HepG2 (cell line): Measurements from ENCODE around the gene SQSTM1. TPM values are rescaled to one million over a fixed set of nuclear protein-coding genes. Genes with fewer than 3 reads are reported as not detected.
A peak's percentile ranks its signal among the peaks of the same experiment; 100 is the strongest.

Experiments
- FOXA3 ChIP-seq: IDR thresholded peaks from 2 replicates; pipeline ENCODE4 v1.6.1; 2016; ENCODE audit warnings: missing genetic modification reagents, missing compliant biosample characterization
- ISL2 ChIP-seq: sonication (generic); formaldehyde crosslinking; IDR thresholded peaks from 2 replicates; pipeline ENCODE4 v1.5.0; 2020; ENCODE audit warnings: missing genetic modification reagents
- NFYB ChIP-seq: sonication (generic); formaldehyde crosslinking; IDR thresholded peaks from 2 replicates; pipeline ENCODE4 v1.4.0; 2020; ENCODE audit warnings: missing genetic modification reagents
- NR2F2 ChIP-seq: IDR thresholded peaks from 2 replicates; pipeline ENCODE4 v1.6.1; 2012; ENCODE audit warnings: low read depth, inconsistent platforms, borderline replicate concordance
- NRL ChIP-seq: sonication (generic); formaldehyde crosslinking; IDR thresholded peaks from 2 replicates; pipeline ENCODE4 v1.5.0; 2020; ENCODE audit warnings: missing genetic modification reagents, mild to moderate bottlenecking, moderate library complexity, borderline replicate concordance
- RORA ChIP-seq: sonication (generic); formaldehyde crosslinking; IDR thresholded peaks from 2 replicates; pipeline ENCODE4 v1.5.0; 2020; ENCODE audit warnings: mild to moderate bottlenecking, missing genetic modification reagents, moderate library complexity
- XBP1 ChIP-seq: sonication (generic); formaldehyde crosslinking; IDR thresholded peaks from 2 replicates; pipeline ENCODE4 v1.5.0; 2020; ENCODE audit warnings: missing genetic modification reagents
- ZNF230 ChIP-seq: sonication (generic); formaldehyde crosslinking; IDR thresholded peaks from 2 replicates; pipeline ENCODE4 v1.4.0; 2020; ENCODE audit warnings: mild to moderate bottlenecking, missing genetic modification reagents
- ZNF652 ChIP-seq: IDR thresholded peaks from 2 replicates; pipeline ENCODE4 v1.6.1; 2016; ENCODE audit warnings: low read depth, borderline replicate concordance
- ZNF83 ChIP-seq: sonication (generic); formaldehyde crosslinking; IDR thresholded peaks from 2 replicates; pipeline ENCODE4 v1.4.0; 2020; ENCODE audit warnings: missing genetic modification reagents, mild to moderate bottlenecking, borderline replicate concordance
- polyA plus RNA-seq, 8 experiments: library from polyadenylated mRNA; depleted of rRNA in 3 of 8; stranded (reverse) in 7 of 8; unstranded in 1 of 8; fragments of >200 nt; fragmentation: Illumina TruSeq in 4 of 8; extraction: Trizol in 4 of 8; gene quantifications; 2 replicates each; pipeline versions ENCODE4 v1.2.1 to v1.2.3, GENCODE V29; 2011 to 2016; ENCODE audit warnings: low read depth in 4 of 8, missing spikeins in 1 of 8, mixed read lengths in 1 of 8; ENCODE audit not compliant: insufficient read depth in 1 of 8
- total RNA-seq, 5 experiments: library from RNA; depleted of rRNA; stranded (reverse); fragments of >200 nt; fragmentation: Illumina TruSeq; extraction: Trizol; gene quantifications; 2 replicates each; pipeline ENCODE4 v1.2.3, GENCODE V29; 2016; ENCODE audit warnings: low read depth in 1 of 5
- TF ChIP-seq, protein P1 (sequence below): sonication (generic); formaldehyde crosslinking; IDR thresholded peaks from 2 replicates; pipeline ENCODE4 v1.8.1; 2022; ENCODE audit warnings: mild to moderate bottlenecking, missing genetic modification reagents
- TF ChIP-seq, protein P2 (sequence below): IDR thresholded peaks from 2 replicates; pipeline ENCODE4 v1.4.0; 2020; ENCODE audit warnings: mild to moderate bottlenecking, missing genetic modification reagents
- TF ChIP-seq, protein P3 (sequence below): sonication (generic); formaldehyde crosslinking; IDR thresholded peaks from 2 replicates; pipeline ENCODE4 v1.4.0; 2020; ENCODE audit warnings: missing genetic modification reagents, borderline replicate concordance
- TF ChIP-seq, protein P4 (sequence below): sonication (generic); formaldehyde crosslinking; IDR thresholded peaks from 2 replicates; pipeline ENCODE4 v1.4.0; 2020; ENCODE audit warnings: missing genetic modification reagents
- TF ChIP-seq, protein P5 (sequence below): sonication (generic); formaldehyde crosslinking; IDR thresholded peaks from 2 replicates; pipeline ENCODE4 v1.9.0; 2021; ENCODE audit warnings: missing genetic modification reagents, borderline replicate concordance
- TF ChIP-seq, protein P6 (sequence below): sonication (generic); formaldehyde crosslinking; IDR thresholded peaks from 2 replicates; pipeline ENCODE4 v1.5.0; 2020; ENCODE audit warnings: missing genetic modification reagents

SQSTM1 gene
- total and polyA plus RNA-seq, 2 of the 13 experiments (the other 11 are each of a cell fraction or from before 2014, with no cell fraction given): 90.9 to 160 TPM

DNA sequence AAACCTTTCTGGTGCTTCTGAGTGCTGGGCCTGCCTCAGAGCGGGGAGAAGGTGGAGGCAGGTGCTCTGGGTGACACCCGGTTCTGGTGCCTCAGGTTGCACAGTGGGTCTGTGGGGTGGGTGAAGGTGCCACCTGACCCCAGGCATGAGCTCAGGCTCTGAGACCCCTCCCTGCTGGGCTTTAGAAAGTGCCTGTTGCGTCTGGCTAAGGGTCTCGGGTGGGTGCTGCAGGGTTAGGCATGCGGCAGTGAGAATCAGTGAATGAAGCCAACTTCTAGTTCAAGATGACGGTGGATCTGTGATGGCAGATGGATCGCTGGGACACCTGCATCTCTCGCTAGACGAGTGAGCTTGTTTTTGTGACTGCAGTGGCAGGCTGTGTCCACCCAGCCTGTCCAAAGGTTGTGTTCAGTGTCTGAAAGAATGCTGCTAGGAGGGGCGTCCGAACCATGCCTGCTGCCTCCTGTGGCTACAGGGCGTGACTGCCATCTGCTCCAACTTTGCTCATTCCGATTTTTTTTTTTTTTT, 5.0 kb downstream of the SQSTM1 start (continued):
- TF ChIP-seq, protein P1, sequence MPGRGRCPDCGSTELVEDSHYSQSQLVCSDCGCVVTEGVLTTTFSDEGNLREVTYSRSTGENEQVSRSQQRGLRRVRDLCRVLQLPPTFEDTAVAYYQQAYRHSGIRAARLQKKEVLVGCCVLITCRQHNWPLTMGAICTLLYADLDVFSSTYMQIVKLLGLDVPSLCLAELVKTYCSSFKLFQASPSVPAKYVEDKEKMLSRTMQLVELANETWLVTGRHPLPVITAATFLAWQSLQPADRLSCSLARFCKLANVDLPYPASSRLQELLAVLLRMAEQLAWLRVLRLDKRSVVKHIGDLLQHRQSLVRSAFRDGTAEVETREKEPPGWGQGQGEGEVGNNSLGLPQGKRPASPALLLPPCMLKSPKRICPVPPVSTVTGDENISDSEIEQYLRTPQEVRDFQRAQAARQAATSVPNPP: no peak
- TF ChIP-seq, protein P2, sequence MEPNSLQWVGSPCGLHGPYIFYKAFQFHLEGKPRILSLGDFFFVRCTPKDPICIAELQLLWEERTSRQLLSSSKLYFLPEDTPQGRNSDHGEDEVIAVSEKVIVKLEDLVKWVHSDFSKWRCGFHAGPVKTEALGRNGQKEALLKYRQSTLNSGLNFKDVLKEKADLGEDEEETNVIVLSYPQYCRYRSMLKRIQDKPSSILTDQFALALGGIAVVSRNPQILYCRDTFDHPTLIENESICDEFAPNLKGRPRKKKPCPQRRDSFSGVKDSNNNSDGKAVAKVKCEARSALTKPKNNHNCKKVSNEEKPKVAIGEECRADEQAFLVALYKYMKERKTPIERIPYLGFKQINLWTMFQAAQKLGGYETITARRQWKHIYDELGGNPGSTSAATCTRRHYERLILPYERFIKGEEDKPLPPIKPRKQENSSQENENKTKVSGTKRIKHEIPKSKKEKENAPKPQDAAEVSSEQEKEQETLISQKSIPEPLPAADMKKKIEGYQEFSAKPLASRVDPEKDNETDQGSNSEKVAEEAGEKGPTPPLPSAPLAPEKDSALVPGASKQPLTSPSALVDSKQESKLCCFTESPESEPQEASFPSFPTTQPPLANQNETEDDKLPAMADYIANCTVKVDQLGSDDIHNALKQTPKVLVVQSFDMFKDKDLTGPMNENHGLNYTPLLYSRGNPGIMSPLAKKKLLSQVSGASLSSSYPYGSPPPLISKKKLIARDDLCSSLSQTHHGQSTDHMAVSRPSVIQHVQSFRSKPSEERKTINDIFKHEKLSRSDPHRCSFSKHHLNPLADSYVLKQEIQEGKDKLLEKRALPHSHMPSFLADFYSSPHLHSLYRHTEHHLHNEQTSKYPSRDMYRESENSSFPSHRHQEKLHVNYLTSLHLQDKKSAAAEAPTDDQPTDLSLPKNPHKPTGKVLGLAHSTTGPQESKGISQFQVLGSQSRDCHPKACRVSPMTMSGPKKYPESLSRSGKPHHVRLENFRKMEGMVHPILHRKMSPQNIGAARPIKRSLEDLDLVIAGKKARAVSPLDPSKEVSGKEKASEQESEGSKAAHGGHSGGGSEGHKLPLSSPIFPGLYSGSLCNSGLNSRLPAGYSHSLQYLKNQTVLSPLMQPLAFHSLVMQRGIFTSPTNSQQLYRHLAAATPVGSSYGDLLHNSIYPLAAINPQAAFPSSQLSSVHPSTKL (CRISPR knock-in tag): peak; percentile 36; the same call in 1 of the 2 replicates
- TF ChIP-seq, protein P3, sequence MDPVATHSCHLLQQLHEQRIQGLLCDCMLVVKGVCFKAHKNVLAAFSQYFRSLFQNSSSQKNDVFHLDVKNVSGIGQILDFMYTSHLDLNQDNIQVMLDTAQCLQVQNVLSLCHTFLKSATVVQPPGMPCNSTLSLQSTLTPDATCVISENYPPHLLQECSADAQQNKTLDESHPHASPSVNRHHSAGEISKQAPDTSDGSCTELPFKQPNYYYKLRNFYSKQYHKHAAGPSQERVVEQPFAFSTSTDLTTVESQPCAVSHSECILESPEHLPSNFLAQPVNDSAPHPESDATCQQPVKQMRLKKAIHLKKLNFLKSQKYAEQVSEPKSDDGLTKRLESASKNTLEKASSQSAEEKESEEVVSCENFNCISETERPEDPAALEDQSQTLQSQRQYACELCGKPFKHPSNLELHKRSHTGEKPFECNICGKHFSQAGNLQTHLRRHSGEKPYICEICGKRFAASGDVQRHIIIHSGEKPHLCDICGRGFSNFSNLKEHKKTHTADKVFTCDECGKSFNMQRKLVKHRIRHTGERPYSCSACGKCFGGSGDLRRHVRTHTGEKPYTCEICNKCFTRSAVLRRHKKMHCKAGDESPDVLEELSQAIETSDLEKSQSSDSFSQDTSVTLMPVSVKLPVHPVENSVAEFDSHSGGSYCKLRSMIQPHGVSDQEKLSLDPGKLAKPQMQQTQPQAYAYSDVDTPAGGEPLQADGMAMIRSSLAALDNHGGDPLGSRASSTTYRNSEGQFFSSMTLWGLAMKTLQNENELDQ (CRISPR knock-in tag): no peak
- TF ChIP-seq, protein P4, sequence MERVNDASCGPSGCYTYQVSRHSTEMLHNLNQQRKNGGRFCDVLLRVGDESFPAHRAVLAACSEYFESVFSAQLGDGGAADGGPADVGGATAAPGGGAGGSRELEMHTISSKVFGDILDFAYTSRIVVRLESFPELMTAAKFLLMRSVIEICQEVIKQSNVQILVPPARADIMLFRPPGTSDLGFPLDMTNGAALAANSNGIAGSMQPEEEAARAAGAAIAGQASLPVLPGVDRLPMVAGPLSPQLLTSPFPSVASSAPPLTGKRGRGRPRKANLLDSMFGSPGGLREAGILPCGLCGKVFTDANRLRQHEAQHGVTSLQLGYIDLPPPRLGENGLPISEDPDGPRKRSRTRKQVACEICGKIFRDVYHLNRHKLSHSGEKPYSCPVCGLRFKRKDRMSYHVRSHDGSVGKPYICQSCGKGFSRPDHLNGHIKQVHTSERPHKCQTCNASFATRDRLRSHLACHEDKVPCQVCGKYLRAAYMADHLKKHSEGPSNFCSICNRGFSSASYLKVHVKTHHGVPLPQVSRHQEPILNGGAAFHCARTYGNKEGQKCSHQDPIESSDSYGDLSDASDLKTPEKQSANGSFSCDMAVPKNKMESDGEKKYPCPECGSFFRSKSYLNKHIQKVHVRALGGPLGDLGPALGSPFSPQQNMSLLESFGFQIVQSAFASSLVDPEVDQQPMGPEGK (CRISPR knock-in tag): peak; percentile 38; the same call in 1 of the 2 replicates
- no peak for TF ChIP-seq ZNF230 (CRISPR knock-in tag)
- no peak for TF ChIP-seq RORA (CRISPR knock-in tag)
- no peak for TF ChIP-seq NR2F2
- TF ChIP-seq ZNF83 (CRISPR knock-in tag): no peak
- TF ChIP-seq, protein P5, sequence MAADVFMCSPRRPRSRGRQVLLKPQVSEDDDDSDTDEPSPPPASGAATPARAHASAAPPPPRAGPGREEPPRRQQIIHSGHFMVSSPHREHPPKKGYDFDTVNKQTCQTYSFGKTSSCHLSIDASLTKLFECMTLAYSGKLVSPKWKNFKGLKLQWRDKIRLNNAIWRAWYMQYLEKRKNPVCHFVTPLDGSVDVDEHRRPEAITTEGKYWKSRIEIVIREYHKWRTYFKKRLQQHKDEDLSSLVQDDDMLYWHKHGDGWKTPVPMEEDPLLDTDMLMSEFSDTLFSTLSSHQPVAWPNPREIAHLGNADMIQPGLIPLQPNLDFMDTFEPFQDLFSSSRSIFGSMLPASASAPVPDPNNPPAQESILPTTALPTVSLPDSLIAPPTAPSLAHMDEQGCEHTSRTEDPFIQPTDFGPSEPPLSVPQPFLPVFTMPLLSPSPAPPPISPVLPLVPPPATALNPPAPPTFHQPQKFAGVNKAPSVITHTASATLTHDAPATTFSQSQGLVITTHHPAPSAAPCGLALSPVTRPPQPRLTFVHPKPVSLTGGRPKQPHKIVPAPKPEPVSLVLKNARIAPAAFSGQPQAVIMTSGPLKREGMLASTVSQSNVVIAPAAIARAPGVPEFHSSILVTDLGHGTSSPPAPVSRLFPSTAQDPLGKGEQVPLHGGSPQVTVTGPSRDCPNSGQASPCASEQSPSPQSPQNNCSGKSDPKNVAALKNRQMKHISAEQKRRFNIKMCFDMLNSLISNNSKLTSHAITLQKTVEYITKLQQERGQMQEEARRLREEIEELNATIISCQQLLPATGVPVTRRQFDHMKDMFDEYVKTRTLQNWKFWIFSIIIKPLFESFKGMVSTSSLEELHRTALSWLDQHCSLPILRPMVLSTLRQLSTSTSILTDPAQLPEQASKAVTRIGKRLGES (CRISPR knock-in tag): no peak
- no peak for TF ChIP-seq NFYB (CRISPR knock-in tag)
- TF ChIP-seq ZNF652 (CRISPR knock-in tag): peak; percentile 10; the same call in 1 of the 2 replicates
- TF ChIP-seq FOXA3: no peak
- TF ChIP-seq, protein P6, sequence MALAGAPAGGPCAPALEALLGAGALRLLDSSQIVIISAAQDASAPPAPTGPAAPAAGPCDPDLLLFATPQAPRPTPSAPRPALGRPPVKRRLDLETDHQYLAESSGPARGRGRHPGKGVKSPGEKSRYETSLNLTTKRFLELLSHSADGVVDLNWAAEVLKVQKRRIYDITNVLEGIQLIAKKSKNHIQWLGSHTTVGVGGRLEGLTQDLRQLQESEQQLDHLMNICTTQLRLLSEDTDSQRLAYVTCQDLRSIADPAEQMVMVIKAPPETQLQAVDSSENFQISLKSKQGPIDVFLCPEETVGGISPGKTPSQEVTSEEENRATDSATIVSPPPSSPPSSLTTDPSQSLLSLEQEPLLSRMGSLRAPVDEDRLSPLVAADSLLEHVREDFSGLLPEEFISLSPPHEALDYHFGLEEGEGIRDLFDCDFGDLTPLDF (CRISPR knock-in tag): no peak
- TF ChIP-seq ISL2 (CRISPR knock-in tag): no peak
- no peak for TF ChIP-seq NRL (CRISPR knock-in tag)
- no peak for TF ChIP-seq XBP1 (CRISPR knock-in tag)
